ENCODE measurements around the gene FAM131B.

DNA sequence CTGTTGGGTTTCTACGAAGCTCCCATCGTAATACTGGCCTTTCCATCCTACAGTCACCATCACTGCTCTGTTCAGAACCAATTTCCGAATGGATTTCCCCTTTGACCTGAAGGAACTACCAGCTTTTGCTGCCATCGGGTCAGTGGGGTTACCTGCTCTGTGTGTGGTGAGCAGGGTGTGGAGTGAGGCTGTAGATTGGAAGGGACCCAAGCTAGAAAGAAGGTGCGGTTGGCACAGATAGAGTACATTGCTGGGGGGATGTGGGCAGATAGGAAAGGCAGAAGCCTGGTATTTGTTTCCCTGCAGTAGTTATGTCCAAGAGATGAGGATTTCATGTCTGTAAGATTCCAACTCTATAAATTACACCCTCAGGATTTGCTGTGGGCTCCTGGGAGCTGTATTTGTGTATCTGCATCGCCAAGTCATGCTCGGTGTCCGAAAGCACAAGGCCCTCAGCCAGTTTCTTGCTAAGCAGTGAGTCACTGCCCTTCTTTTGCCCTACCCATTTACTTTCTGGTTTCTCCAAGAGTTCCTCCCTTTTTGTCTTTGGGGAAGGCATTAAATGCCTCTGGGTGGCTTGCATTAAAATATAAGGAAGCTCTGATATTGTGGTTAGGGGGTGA lies 31.2 kb downstream of the FAM131B start:
- TF ChIP-seq, protein P1, sequence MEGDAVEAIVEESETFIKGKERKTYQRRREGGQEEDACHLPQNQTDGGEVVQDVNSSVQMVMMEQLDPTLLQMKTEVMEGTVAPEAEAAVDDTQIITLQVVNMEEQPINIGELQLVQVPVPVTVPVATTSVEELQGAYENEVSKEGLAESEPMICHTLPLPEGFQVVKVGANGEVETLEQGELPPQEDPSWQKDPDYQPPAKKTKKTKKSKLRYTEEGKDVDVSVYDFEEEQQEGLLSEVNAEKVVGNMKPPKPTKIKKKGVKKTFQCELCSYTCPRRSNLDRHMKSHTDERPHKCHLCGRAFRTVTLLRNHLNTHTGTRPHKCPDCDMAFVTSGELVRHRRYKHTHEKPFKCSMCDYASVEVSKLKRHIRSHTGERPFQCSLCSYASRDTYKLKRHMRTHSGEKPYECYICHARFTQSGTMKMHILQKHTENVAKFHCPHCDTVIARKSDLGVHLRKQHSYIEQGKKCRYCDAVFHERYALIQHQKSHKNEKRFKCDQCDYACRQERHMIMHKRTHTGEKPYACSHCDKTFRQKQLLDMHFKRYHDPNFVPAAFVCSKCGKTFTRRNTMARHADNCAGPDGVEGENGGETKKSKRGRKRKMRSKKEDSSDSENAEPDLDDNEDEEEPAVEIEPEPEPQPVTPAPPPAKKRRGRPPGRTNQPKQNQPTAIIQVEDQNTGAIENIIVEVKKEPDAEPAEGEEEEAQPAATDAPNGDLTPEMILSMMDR (IDR thresholded peaks at IDR 0.05) = no peak
- no peak for TF ChIP-seq POLR2A (IDR thresholded peaks at IDR 0.05)

Data from heart left ventricle (tissue), 13 donors.